ENCODE results near the gene PTGER3.
"Not testable (repeated sequence)": the region's sequence is repeated elsewhere in the genome, so short reads cannot be mapped to it uniquely, and the experiment has no call there.

DNA sequence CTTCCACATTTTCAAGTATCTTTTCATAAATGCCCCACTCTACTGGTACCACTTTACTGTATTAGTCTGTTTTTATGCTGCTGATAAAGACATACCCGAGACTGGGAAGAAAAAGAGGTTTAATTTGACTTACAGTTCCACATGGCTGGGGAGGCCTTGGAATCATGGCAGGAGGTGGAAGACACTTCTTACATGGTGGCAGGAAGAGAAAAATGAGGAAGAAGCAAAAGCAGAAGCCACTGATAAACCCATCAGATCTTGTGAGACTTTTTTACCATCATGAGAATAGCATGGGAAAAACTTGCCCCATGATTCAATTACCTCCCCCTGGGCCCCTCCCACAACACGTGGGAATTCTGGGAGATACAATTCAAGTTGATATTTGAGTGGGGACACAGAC is 107.2 kb downstream of the PTGER3 start:
- TF ChIP-seq, protein P1, sequence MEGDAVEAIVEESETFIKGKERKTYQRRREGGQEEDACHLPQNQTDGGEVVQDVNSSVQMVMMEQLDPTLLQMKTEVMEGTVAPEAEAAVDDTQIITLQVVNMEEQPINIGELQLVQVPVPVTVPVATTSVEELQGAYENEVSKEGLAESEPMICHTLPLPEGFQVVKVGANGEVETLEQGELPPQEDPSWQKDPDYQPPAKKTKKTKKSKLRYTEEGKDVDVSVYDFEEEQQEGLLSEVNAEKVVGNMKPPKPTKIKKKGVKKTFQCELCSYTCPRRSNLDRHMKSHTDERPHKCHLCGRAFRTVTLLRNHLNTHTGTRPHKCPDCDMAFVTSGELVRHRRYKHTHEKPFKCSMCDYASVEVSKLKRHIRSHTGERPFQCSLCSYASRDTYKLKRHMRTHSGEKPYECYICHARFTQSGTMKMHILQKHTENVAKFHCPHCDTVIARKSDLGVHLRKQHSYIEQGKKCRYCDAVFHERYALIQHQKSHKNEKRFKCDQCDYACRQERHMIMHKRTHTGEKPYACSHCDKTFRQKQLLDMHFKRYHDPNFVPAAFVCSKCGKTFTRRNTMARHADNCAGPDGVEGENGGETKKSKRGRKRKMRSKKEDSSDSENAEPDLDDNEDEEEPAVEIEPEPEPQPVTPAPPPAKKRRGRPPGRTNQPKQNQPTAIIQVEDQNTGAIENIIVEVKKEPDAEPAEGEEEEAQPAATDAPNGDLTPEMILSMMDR (IDR thresholded peaks at IDR 0.05; ENCODE audit: low read depth, low read length), result not testable (repeated sequence)
- TF ChIP-seq EZH2phosphoT487 (IDR thresholded peaks at IDR 0.05; ENCODE audit: low read depth), result not testable (repeated sequence)
